GM23338 (cell line): ENCODE measurements around the gene BCL11B. TPM values are rescaled to one million over a fixed set of nuclear protein-coding genes. Genes with fewer than 3 reads are reported as not detected.
A peak's percentile ranks its signal among the peaks of the same experiment; 100 is the strongest.

Experiments
- ATAC-seq: fragments of 200-7000 bp; cut with Tn5 transposase; 3 replicates; pipeline ENCODE4 v1.9.1; 2020
- DNase-seq: peaks from one replicate; pipeline ENCODE4 v3.0.0-alpha.2; 2015; ENCODE audit warnings: low spot score
- H2AFZ ChIP-seq: fragments of 200-600 bp; sonication (generic); 2 replicates; pipeline ENCODE4 v1.8.0; 2016; ENCODE audit warnings: antibody characterized with exemption, mild to moderate bottlenecking, moderate library complexity
- H3F3A ChIP-seq: fragments of 200-600 bp; sonication (generic); replicated peaks from 2 replicates; pipeline ENCODE4 v1.8.0; 2017; ENCODE audit warnings: antibody characterized with exemption, mixed run types, low read depth
- H3K27ac ChIP-seq: fragments of 200-600 bp; sonication (generic); 2 replicates; pipeline ENCODE4 v1.6.1; 2016; ENCODE audit warnings: low read depth
- H3K27me3 ChIP-seq: fragments of 200-600 bp; sonication (generic); 2 replicates; pipeline ENCODE4 v1.8.0; 2016; ENCODE audit warnings: mild to moderate bottlenecking, mixed run types, moderate library complexity; ENCODE audit not compliant: insufficient read depth
- H3K36me3 ChIP-seq: fragments of 200-600 bp; sonication (generic); 2 replicates; pipeline ENCODE4 v1.8.0; 2016; ENCODE audit warnings: mild to moderate bottlenecking; ENCODE audit not compliant: insufficient read depth
- H3K4me1 ChIP-seq: fragments of 200-600 bp; sonication (generic); 2 replicates; pipeline ENCODE4 v1.8.0; 2016; ENCODE audit warnings: mild to moderate bottlenecking, moderate library complexity; ENCODE audit not compliant: insufficient read depth
- H3K4me2 ChIP-seq: fragments of 200-600 bp; sonication (generic); 2 replicates; pipeline ENCODE4 v1.7.1; 2017; ENCODE audit warnings: mixed run types
- H3K4me3 ChIP-seq: fragments of 200-600 bp; sonication (generic); 2 replicates; pipeline ENCODE4 v1.6.1; 2016; ENCODE audit warnings: mixed run types
- H3K79me2 ChIP-seq: fragments of 200-600 bp; sonication (generic); replicated peaks from 2 replicates; pipeline ENCODE4 v1.8.0; 2017; ENCODE audit warnings: mild to moderate bottlenecking; ENCODE audit not compliant: insufficient read depth
- H3K9me2 ChIP-seq: fragments of 200-600 bp; sonication (generic); 2 replicates; pipeline ENCODE4 v1.8.0; 2017; ENCODE audit not compliant: insufficient read depth
- H4K20me1 ChIP-seq: fragments of 200-600 bp; sonication (generic); replicated peaks from 2 replicates; pipeline ENCODE4 v1.8.0; 2017; ENCODE audit warnings: mild to moderate bottlenecking; ENCODE audit not compliant: insufficient read depth
- H3K27ac Mint-ChIP-seq: 2 replicates; pipeline ENCODE4 v1.8.0; 2020; ENCODE audit warnings: inconsistent platforms, mild to moderate bottlenecking, moderate library complexity, mixed read lengths
- H3K27me3 Mint-ChIP-seq: 3 replicates; pipeline ENCODE4 v1.8.0; 2022; ENCODE audit warnings: low read depth, mild to moderate bottlenecking, moderate library complexity, mixed read lengths, inconsistent platforms; ENCODE audit not compliant: insufficient read depth, poor library complexity
- H3K36me3 Mint-ChIP-seq: 3 replicates; pipeline ENCODE4 v1.8.0; 2021; ENCODE audit warnings: low read depth, mild to moderate bottlenecking, inconsistent platforms, moderate library complexity, mixed read lengths
- H3K4me1 Mint-ChIP-seq: 3 replicates; pipeline ENCODE4 v1.8.0; 2020; ENCODE audit warnings: mild to moderate bottlenecking, inconsistent platforms, mixed read lengths
- H3K4me3 Mint-ChIP-seq: 3 replicates; pipeline ENCODE4 v1.8.0; 2021; ENCODE audit warnings: moderate library complexity, mild to moderate bottlenecking, inconsistent platforms, mixed read lengths
- H3K9me3 Mint-ChIP-seq: 3 replicates; pipeline ENCODE4 v1.8.0; 2020; ENCODE audit warnings: moderate library complexity, mild to moderate bottlenecking, inconsistent platforms, mixed read lengths
- CREB1 ChIP-seq: fragments of 250-450 bp; sonication (Bioruptor Pico); IDR thresholded peaks from 2 replicates; pipeline ENCODE4 v1.5.0; 2020; ENCODE audit warnings: low read depth, mild to moderate bottlenecking, moderate library complexity
- ETS1 ChIP-seq: IDR thresholded peaks from 2 replicates; pipeline ENCODE4 v1.6.1; 2016; ENCODE audit warnings: antibody characterized with exemption
- EZH2 ChIP-seq: fragments of 200-600 bp; sonication (generic); IDR thresholded peaks from one replicate; pipeline ENCODE4 v1.8.0; 2017; ENCODE audit warnings: antibody characterized with exemption, mild to moderate bottlenecking, low read depth; ENCODE audit not compliant: unreplicated experiment
- EZH2phosphoT487 ChIP-seq: fragments of 200-600 bp; sonication (generic); IDR thresholded peaks from one replicate; pipeline ENCODE4 v1.8.1; 2018; ENCODE audit warnings: antibody characterized with exemption; ENCODE audit not compliant: unreplicated experiment
- NANOG ChIP-seq: IDR thresholded peaks from 2 replicates; pipeline ENCODE4 v1.6.1; 2016; ENCODE audit warnings: antibody characterized with exemption, borderline replicate concordance
- POLR2AphosphoS5 ChIP-seq: IDR thresholded peaks from 2 replicates; pipeline ENCODE4 v1.6.1; 2016; ENCODE audit warnings: antibody characterized with exemption, low read depth
- REST ChIP-seq: IDR thresholded peaks from one replicate; pipeline ENCODE4 v1.6.1; 2018; ENCODE audit warnings: antibody characterized with exemption; ENCODE audit not compliant: unreplicated experiment
- STAT1 ChIP-seq: IDR thresholded peaks from one replicate; pipeline ENCODE4 v1.6.1; 2016; ENCODE audit warnings: antibody characterized with exemption; ENCODE audit not compliant: unreplicated experiment
- ZNF114 ChIP-seq: fragments of 250-450 bp; sonication (Bioruptor Pico); IDR thresholded peaks from 2 replicates; pipeline ENCODE4 v1.5.0; 2020; ENCODE audit warnings: mild to moderate bottlenecking, moderate library complexity
- ZNF331 ChIP-seq: fragments of 250-450 bp; sonication (Bioruptor Pico); IDR thresholded peaks from 2 replicates; pipeline ENCODE4 v1.5.0; 2020; ENCODE audit warnings: low read depth, mild to moderate bottlenecking, moderate library complexity
- polyA plus RNA-seq: library from polyadenylated mRNA; unstranded; fragments of >200 nt; fragmentation: Nextera tagmentation; extraction: Ambion mirVana; gene quantifications from 2 replicates; pipeline ENCODE4 v1.2.1, GENCODE V29; 2016
- total RNA-seq: library from RNA; depleted of rRNA; stranded (reverse); fragments of >200 nt; shearing (Covaris generic); gene quantifications from 2 replicates; pipeline ENCODE4 v1.2.3, GENCODE V29; 2014

The BCL11B gene
- total and polyA plus RNA-seq, 2 experiments from 2014 or later, result 2.4 to 6.7 TPM

GRCh38 chr14:99258876-99259726 lies 12.9 kb downstream of the BCL11B start:
- H3K4me2 ChIP-seq, result peak overlapping the region; percentile 25; the same call in 1 of the 2 replicates
- 0 out of 2 replicates have a peak, but pooled peaks cover 6% of the 10 kb centered on the region for H4K20me1 ChIP-seq
- Mint-ChIP-seq H3K27ac (peak overlapping the region; percentile 65), H3K4me3 (peak overlapping the region; percentile 1; the same call in 1 of the 3 replicates), H3K27me3 (peaks cover 5% of the 10 kb centered on the region), H3K36me3 (peaks cover 5% of the 10 kb centered on the region; the same call in 1 of the 3 replicates), H3K9me3 (no peaks in the 10 kb centered on the region), H3K4me1 (peaks cover 73% of the 10 kb centered on the region)
- H3K9me2 ChIP-seq, result no peaks in the 10 kb centered on the region
- H3K36me3 ChIP-seq, result no peaks in the 10 kb centered on the region
- peaks cover 97% of the 10 kb centered on the region for H3K79me2 ChIP-seq
- H2AFZ ChIP-seq, result no peak overlapping the region
- no peak for ATAC-seq
- no peaks in the 10 kb centered on the region for H3K27me3 ChIP-seq
- H3K4me3 ChIP-seq, result no peak overlapping the region
- TF ChIP-seq REST (no peak), ZNF114 (no peak), STAT1 (no peak), ZNF331 (CRISPR knock-in tag) (no peak), CREB1 (CRISPR knock-in tag) (no peak), POLR2AphosphoS5 (no peak), EZH2phosphoT487 (no peak), ETS1 (no peak), NANOG (no peak)
- peaks cover 73% of the 10 kb centered on the region for H3K4me1 ChIP-seq
- DNase-seq, result no peak
- peaks cover 4% of the 10 kb centered on the region; the same call in 1 of the 2 replicates for H3F3A ChIP-seq
- peak overlapping the region; percentile 68 for H3K27ac ChIP-seq

- no peak overlapping the region for H3K4me3 ChIP-seq
- DNase-seq (peak; percentile 72), ATAC-seq (peak; percentile 41)
- H3K27ac ChIP-seq, result peak overlapping the region; percentile 68
- H3K9me2 ChIP-seq, result no peaks in the 10 kb centered on the region
- Mint-ChIP-seq H3K36me3 (peaks cover 8% of the 10 kb centered on the region; the same call in 1 of the 3 replicates), H3K9me3 (no peaks in the 10 kb centered on the region), H3K4me3 (peak overlapping the region; percentile 23), H3K27me3 (peaks cover 5% of the 10 kb centered on the region), H3K27ac (peak overlapping the region; percentile 65), H3K4me1 (peaks cover 73% of the 10 kb centered on the region)
- 0 out of 2 replicates have a peak, but pooled peaks cover 4% of the 10 kb centered on the region for H3F3A ChIP-seq
- no peaks in the 10 kb centered on the region for H3K36me3 ChIP-seq
- no peaks in the 10 kb centered on the region for H4K20me1 ChIP-seq
- H3K27me3 ChIP-seq, result no peaks in the 10 kb centered on the region
- no peak overlapping the region for H2AFZ ChIP-seq
- peaks cover 97% of the 10 kb centered on the region for H3K79me2 ChIP-seq
- peaks cover 73% of the 10 kb centered on the region for H3K4me1 ChIP-seq
- H3K4me2 ChIP-seq, result peak overlapping the region; percentile 25; the same call in 1 of the 2 replicates
- TF ChIP-seq EZH2, result no peak
- TF ChIP-seq ZNF331 (CRISPR knock-in tag), result no peak
Observed at GRCh38 chr14:99258341-99258861, 13.6 kb downstream of the BCL11B start.
